Islet of Langerhans (tissue), 1 donor: ENCODE data around the gene KATNIP.

Experiments used
- FAIRE-seq: peaks from one replicate; lab custom pipeline; 2011; peaks lifted over from hg19 to GRCh38; lab: Jason Lieb, UNC

Gene KATNIP

DNA sequence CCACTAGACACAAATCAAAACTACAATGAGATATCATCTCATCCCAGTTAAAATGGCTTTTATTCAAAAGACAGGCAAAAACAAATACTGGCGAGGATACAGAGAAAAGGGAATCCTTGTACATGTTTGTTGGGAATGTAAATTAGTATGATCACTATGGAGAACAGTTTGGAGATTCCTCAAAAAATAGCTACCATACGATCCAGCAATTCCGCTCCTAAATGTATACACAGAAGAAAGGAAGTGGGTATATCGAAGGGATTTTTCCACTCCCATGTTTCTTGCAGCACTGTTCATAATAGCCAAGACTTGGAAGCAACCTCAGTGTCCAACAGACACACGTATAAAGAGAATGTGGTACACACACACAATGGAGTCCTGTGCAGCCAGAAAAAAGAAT, 35.3 kb downstream of the KATNIP start:
- FAIRE-seq: no peak

DNA sequence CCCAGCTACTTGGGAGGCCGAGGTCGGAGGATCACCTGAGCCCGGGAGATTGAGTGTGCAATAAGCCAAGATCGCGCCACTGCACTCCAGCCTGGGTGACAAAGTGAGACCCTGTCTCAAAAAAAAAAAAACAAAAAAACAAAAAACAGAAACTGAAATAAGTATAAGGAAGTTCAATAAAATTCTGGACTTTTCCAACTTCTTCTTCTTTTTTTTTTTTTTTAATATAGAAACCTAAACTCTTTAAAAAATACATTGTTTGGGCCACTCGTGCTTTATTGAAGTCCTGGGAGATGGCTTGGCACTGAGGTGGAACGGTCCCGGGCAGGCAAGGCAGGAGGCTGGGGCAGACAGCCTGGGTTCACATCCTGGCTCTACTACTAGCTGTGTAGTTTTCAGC, 36.8 kb downstream of the KATNIP start:
- no peak for FAIRE-seq

DNA sequence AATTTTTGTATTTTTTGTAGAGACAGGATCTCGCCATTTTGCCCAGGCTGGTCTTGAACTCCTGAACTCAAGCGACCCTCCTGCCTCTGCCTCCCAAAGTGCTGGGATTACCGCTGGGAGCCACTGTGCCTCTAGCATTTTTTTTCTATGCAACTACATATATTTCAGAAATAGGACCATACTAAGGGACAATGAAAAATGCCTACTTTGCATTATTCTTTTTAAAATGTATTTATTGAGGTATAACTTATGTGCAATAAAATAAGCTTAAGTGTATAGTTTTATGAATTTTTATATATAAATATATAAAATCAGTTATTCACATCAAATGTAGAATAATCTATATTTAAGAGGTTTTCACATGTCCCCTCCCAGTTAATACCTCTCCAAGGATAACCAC, 38.1 kb downstream of the KATNIP start:
- FAIRE-seq: no peak

DNA sequence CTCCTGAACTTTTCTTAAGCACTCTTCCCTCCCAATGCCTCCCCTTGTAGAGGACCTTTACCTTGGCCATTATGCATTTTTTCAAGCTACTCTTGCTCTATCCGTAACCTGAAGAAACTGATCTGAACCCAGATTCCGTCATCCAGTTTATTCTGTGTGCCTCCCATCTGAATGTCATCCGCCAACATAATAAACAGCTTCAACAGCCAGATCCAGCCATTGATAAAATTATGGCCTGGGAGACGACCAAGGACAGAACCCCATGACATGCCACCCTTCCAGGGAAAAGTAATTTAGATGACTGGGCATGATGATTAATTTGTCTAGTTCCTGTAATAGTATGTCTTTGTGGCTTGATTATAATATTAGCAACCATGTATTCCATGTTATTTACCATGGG, 41.9 kb downstream of the KATNIP start:
- no peak for FAIRE-seq

DNA sequence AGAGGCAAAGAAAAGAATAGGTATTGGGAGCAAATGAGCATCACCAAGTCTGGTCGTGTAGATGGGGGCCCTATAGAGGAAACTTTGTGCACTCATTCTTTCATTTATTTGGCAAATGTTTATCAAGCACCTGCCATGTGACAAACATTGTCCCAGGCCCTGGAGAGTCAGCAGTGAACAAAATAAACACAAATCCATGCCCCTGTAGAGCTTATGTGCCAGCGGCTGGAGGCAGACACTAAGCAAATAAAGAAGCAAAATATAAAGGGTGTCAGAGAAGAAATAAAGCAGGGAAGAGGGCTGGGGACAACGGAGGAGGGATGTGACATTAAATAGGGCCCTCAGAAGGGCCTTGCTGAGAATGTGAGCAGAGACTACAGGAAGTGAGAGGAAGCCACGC, 45.5 kb downstream of the KATNIP start:
- no peak for FAIRE-seq

DNA sequence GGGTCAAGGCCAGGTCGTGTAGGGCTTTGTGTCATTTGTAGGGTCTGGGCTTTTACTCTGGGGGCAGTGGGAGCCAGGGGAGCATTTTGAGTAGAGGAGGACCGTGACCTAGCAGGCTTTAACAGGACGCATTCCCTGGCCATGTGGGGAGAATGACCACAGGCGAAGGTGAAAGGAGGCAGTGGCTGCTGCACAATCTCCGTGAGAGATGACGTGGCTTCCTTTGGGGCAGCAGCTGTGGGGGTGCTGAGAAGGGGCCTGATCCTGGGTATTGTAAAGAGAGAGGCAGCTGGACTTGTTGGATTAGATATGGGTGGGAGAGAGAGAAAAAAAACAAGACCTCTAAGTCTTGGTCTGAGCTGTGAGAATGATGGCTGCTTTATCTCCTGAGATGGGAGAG, 46.0 kb downstream of the KATNIP start:
- FAIRE-seq: no peak

DNA sequence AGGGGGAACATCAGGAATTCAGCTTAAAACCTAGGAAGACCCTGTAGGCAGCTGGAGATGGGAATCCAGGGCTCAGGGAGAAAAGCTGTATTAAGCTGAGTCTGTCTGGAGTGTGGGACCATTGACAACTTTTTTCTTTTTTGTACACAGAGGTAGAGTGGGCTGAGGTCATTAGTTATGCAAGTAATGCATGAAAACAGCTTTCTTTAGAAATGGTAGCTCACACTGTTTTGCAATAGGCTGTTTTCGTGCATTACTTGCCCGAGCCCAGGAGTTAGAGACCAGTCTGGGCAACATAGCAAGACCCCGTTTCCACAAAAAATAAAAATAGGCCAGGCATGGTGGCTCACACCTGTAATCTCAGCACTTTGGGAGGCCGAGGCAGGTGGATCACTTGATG, 46.5 kb downstream of the KATNIP start:
- FAIRE-seq: no peak

DNA sequence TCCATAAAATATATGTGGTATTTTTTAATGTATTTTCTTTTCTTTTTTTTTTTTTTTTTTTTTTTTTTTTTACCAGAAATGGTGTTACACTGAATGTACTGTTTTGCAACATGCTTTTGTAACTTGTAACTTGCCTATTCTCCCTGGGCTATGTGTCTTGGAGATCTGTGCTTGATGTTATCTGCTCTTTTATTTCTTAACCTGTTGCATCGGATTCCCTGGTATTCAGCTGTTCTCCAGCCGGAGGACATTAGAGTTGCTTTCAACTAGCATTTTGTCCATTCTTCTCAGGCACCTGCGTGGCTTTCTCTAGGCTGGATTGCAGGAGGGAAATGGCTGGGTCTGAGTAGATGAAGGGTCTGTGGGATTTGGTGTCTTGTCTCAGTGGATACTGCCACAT, 47.4 kb downstream of the KATNIP start:
- no peak for FAIRE-seq

DNA sequence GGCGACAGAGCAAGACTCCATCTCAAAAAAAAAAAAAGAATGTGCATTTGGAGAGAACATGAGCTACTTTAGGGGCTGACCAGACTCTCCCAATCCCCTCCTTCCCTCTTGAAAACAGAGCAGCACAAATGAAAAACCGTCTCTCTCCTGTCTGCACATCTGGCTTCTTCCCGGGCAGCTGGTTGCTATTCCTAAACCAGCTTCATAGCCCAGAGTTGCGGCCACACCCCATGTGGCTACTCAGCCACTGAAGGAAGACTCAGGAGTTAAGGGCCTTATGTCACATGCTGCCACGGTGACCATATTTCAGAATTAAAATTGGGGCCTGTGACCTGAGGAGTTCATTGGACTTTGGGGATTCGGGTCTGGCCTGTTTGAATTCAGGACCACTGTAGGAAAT, 48.3 kb downstream of the KATNIP start:
- FAIRE-seq: no peak

DNA sequence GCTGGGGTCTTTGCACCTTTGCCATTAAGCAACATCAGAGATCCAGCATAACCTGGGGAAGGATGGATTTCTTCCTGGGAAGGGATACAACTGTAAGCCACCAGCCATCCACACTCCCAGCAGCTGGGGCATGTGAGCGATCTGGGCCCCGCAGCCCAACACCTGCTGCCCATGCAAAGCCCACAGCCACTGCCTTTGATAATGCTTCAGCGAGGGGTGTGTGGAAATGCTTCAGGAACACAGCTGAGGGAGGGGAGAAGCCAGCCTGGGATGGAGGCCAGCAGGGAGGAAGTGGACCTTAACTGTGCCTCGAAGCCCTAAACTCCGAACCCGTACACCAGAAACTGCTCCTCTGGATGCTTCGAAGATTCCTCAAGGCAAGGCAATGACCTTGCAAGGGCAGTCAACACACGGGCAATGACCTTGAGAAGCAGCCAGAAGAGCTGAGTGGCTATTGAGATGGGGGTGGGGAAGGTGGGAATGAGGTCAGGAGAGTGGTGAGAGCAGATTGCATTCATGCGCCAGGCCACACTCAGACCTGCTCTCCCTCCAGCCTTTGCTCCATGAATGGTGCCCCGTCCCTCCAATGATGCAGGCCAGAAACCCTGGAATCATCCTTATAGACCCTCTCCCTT, 49.1 kb downstream of the KATNIP start:
- no peak for FAIRE-seq

DNA sequence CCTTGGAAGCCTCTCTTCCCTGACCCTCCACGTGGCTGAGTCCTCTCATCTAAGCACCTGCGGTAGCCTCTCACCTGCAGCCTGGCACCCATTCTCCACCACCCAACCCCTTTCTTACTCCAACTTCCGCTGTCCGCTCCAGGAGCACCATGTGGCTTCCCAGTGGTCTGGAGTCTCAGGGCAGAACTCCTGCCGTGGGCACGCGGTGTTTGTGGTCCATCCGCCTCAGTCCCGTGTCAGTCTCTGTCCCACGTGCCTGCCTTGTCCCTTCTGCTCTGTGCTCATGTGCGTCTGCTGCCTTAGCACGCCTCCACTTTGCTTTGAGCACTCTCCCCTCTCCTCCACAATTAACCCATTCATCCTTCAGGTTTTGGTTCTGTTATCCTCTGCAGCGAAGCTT, 49.7 kb downstream of the KATNIP start:
- no peak for FAIRE-seq
